ENCODE data around the gene OGFR.

Gene OGFR

GRCh38 chr20:62822788-62823651 lies 18.4 kb downstream of the OGFR start (continued):
- TF ChIP-seq ZNF561 (tag by site-specific recombination; IDR thresholded peaks at IDR 0.05; ENCODE audit: borderline replicate concordance): peak; percentile 77
- no peak for TF ChIP-seq REPIN1 (tag by site-specific recombination; IDR thresholded peaks at IDR 0.05; ENCODE audit: low read depth)
- no peak for TF ChIP-seq ZNF530 (tag by site-specific recombination; IDR thresholded peaks at IDR 0.05; ENCODE audit: low read depth)
- no peak; the same call in 1 of the 2 replicates for TF ChIP-seq TRIM28 (IDR thresholded peaks at IDR 0.05; ENCODE audit: borderline replicate concordance, low read length)
- TF ChIP-seq MYNN (tag by site-specific recombination; IDR thresholded peaks at IDR 0.05; ENCODE audit: borderline replicate concordance): no peak
- no peak for TF ChIP-seq BCL6B (tag by site-specific recombination; IDR thresholded peaks at IDR 0.05)
- TF ChIP-seq ZNF837 (tag by site-specific recombination; IDR thresholded peaks at IDR 0.05): no peak
- no peak for TF ChIP-seq OVOL3 (tag by site-specific recombination; IDR thresholded peaks at IDR 0.05)
- TF ChIP-seq ZBTB6 (tag by site-specific recombination; IDR thresholded peaks at IDR 0.05): peak; percentile 59
- TF ChIP-seq ZNF645 (tag by site-specific recombination; IDR thresholded peaks at IDR 0.05): no peak
- TF ChIP-seq ZSCAN23 (tag by site-specific recombination; IDR thresholded peaks at IDR 0.05): no peak
- TF ChIP-seq ZNF169 (tag by site-specific recombination; IDR thresholded peaks at IDR 0.05): no peak
- TF ChIP-seq PBX3 (CRISPR knock-in tag; IDR thresholded peaks at IDR 0.05): no peak
- no peak for TF ChIP-seq ZNF488 (tag by site-specific recombination; IDR thresholded peaks at IDR 0.05)
- TF ChIP-seq ZNF302 (tag by site-specific recombination; IDR thresholded peaks at IDR 0.05; ENCODE audit: low read depth): no peak
- no peak for TF ChIP-seq ZNF324 (tag by site-specific recombination; IDR thresholded peaks at IDR 0.05)
- TF ChIP-seq ZNF670 (tag by site-specific recombination; IDR thresholded peaks at IDR 0.05; ENCODE audit: low read depth): no peak
- no peak for TF ChIP-seq HOXA7 (CRISPR knock-in tag; IDR thresholded peaks at IDR 0.05; ENCODE audit: borderline replicate concordance)
- TF ChIP-seq ZNF843 (tag by site-specific recombination; IDR thresholded peaks at IDR 0.05): no peak
- TF ChIP-seq ZSCAN5A (tag by site-specific recombination; IDR thresholded peaks at IDR 0.05): no peak
- TF ChIP-seq ZNF76 (tag by site-specific recombination; IDR thresholded peaks at IDR 0.05; ENCODE audit: borderline replicate concordance, low read depth): peak; percentile 64; the same call in 1 of the 2 replicates
- no peak for TF ChIP-seq ZNF792 (tag by site-specific recombination; IDR thresholded peaks at IDR 0.05)
- peak; percentile 99 for TF ChIP-seq ZNF121 (tag by site-specific recombination; IDR thresholded peaks at IDR 0.05)
- TF ChIP-seq ZNF23 (tag by site-specific recombination; IDR thresholded peaks at IDR 0.05; ENCODE audit: borderline replicate concordance): no peak
- TF ChIP-seq ZSCAN4 (tag by site-specific recombination; IDR thresholded peaks at IDR 0.05): no peak
- no peak for TF ChIP-seq ZNF514 (tag by site-specific recombination; IDR thresholded peaks at IDR 0.05)
- TF ChIP-seq ZNF280D (tag by site-specific recombination; IDR thresholded peaks at IDR 0.05): no peak
- TF ChIP-seq MEIS1 (CRISPR knock-in tag; IDR thresholded peaks at IDR 0.05; ENCODE audit: borderline replicate concordance): peak; percentile 30; the same call in 1 of the 2 replicates
